HG03520 (cell line): ENCODE results near the gene AK3.
A peak's percentile ranks its signal among the peaks of the same experiment; 100 is the strongest.
"Not testable (repeated sequence)": the region's sequence is repeated elsewhere in the genome, so short reads cannot be mapped to it uniquely, and the experiment has no call there.

Source experiments
- ATAC-seq: cut with Tn5 transposase; IDR thresholded peaks from one replicate; pipeline ENCODE4 v1.9.1; 2021; ENCODE audit warnings: mild to moderate bottlenecking, moderate library complexity; ENCODE audit not compliant: unreplicated experiment

AK3 gene

DNA sequence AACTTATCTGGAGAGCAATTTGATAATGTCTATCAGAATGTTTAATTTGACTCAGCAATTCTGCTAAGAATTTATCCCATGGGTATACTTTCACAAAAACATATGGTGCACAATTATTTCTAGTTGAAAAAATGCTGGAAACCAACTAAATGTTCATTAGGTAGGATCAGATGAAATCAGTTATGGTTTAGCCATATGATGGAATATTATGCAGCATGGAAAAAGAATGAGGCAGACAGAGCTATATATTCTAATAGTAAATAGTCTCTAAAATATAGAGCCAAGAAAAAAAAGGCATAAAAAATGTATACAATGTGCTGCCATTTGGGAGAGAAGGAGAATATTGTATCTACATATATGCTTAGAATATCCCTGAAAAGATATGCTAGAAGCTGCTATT is 71.1 kb downstream of the AK3 start:
- no peak for ATAC-seq

DNA sequence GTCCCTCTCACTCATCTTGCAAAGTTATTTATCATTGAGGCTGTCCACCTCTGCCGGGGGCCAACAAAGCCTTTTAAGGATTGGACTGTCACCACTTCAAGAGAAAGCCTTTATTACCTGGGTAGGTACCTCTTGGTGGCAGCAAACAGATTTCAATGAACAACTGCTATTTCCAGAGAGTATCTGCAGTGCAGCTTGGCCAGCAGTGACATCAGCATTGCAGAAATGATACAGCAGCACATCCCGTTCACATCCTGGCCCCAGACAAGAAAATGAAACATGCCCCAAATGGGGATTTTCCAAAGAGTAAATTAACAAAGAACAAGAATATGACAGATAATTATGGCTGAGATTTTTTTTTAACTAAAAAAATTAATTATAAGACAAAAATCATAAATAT is 72.4 kb downstream of the AK3 start:
- no peak for ATAC-seq

DNA sequence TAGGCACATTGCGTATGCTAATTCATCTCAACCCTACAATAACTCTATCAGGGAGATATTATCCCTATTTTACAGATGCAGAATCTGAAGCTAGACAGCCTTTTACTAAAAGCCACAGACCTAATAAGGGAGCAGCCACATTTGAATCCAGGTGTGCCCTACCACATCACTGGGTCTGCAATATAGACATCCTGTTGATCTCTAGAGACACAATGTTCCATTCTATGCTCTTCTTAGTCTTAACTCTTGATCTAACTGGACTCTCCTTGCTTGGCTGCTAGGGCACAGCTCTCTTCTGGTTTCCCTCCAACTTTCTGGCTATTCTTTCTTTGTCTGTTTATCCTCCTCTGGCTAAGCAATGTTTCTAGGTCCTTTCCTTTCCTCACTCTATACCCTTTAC is 73.3 kb downstream of the AK3 start:
- ATAC-seq: no peak

- no peak for ATAC-seq
Measured at GRCh38 chr9:4666042-4666699, 74.8 kb downstream of the AK3 start, which contains the start of gene SPATA6L. SPATA6L (minus strand) TSS chr9:4666480; CDS start chr9:4666250, 230 bp downstream.

- ATAC-seq: no peak
Measured at GRCh38 chr9:4665357-4665756, 75.6 kb downstream of the AK3 start.

DNA sequence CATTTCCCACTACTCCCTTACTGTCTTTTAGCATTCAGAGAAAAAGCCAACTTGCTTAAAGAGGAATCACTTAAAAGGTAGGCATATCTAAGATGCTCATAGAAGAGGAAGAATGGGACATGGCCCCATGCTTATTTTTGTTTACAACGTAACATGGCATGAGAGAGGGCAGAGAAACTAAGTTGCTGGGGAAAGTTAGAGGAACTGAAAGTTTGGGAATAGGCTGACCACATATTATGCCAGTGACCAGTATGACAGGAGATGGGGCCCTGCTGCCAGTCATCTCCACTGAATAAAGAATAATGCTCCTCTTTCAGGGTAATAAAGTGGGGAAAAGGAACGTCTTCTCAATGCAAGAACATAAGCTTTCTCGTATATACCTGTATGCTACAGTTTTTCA is 77.0 kb downstream of the AK3 start:
- ATAC-seq: no peak

DNA sequence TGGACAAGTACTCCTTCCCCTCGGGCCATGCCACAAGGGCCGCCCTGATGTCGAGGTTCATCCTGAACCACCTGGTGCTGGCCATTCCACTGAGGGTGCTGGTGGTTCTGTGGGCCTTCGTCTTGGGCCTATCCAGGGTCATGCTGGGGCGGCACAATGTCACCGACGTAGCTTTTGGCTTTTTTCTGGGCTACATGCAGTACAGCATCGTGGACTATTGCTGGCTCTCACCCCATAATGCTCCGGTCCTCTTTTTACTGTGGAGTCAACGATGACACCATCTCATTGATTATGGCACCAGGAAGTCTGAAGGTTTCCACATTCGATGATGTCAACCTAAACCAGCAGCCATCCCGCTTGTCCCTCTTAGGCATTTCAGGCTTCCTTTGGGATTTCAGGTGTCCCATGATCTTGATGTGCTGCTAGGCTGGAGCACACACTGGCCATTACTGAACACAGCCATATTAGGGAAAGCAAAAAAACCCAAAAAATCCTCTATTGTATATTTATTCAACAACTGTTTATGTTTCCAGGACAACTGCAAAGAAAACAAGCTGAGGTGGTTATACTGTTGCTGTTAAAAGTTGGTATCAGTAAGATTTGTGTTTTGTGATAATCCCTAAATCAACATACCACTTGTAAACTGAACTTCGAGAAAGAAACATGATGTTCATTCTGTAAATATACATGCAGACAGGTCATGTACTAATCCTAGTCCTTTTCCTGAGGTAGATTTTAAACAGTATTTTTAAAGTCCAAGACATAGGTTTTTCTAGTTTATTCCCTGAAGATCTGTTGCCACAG is 77.8 kb downstream of the AK3 start:
- ATAC-seq: no peak

DNA sequence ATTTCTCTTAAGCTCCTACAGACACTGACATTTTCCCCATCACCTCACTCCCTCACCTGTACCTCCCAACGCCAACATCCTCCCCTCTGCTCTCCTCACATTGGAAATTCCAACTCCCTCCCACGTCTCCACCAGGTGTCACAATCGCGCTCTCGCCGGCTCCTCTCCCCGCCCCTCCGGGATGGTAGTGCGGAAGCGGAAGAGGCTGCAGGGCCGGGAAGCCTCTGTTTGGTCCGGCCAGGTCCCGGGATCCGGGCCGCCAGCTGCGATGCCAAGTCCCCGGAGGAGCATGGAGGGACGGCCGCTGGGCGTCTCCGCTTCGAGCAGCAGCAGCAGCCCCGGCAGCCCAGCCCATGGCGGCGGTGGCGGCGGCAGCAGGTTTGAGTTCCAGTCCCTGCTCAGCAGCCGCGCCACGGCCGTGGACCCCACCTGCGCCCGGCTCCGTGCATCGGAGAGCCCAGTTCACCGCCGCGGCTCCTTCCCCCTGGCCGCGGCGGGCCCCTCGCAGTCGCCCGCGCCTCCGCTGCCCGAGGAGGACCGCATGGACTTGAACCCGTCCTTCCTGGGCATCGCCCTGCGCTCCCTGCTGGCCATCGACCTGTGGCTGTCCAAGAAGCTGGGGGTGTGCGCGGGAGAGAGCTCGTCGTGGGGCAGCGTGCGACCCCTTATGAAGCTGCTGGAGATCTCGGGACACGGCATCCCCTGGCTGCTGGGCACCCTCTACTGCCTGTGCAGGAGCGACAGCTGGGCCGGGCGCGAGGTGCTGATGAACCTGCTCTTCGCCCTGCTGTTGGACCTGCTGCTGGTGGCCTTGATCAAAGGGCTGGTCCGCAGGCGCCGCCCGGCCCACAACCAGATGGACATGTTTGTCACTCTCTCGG is 78.7 kb downstream of the AK3 start, which contains the start of gene PLPP6:
PLPP6 (plus strand) TSS at position 187 of the 881 bp plus-strand sequence; CDS start at position 269, 82 bp downstream.
- ATAC-seq: peak; percentile 74

DNA sequence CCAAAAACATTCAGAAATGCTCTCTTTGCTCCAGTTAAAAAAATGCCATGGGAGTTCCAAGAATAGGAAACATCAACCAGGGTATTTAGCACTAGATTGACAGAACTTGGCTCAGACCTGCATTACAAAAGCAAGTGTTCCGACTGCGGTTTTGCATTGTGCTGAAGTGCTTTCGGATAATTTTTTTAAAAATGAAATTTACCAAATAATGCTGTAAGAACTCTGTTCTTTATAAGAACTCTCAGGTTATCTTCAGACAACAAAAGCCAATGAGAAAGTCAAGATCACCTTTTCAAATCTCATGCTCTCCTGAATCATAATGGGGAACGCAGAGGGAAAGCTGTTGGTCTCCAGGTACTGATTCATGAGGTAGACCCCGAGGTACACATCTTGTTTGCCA is 79.4 kb downstream of the AK3 start:
- ATAC-seq: no peak

GRCh38 chr9:4661165-4661564 is 79.8 kb downstream of the AK3 start:
- no peak for ATAC-seq

- not testable (repeated sequence) for ATAC-seq
Measured at GRCh38 chr9:4660665-4661064, 80.3 kb downstream of the AK3 start.
